HG03520 (cell line): ENCODE data around the gene AKAP8L.

Source experiments
- ATAC-seq: cut with Tn5 transposase; IDR thresholded peaks from one replicate; pipeline ENCODE4 v1.9.1; 2021; ENCODE audit warnings: mild to moderate bottlenecking, moderate library complexity; ENCODE audit not compliant: unreplicated experiment

The AKAP8L gene

GRCh38 chr19:15433519-15434069 lies 14.8 kb upstream of the AKAP8L start:
- no peak for ATAC-seq

GRCh38 chr19:15432629-15433518 lies 14.1 kb upstream of the AKAP8L start:
- peak; percentile 56 for ATAC-seq

DNA sequence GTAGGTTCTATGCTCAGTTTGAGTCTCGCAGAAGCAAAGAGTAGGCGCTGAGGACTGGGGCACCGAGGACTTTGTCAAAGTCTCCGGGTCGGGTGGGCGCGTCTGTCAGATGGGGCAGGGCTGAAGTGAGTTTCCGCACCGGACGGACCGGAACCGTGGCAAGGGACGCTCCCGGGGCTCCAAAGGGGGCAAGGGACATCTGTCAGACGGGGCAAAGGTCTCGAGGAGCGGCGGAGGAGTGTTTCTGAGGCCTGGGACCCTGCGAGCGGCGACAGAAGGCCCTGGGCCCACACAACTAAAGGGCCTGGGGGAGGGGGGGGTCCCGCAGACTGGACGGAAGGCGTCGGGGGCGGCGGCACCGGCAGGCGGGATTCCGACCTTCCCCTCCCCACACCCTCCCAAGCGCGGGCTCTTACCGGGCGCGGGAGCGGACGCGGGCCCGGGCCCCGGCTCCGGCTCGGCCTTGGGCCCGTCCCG lies 13.3 kb upstream of the AKAP8L start:
- no peak for ATAC-seq

GRCh38 chr19:15431396-15432017 lies 12.7 kb upstream of the AKAP8L start:
- ATAC-seq: no peak

GRCh38 chr19:15430526-15431120 lies 11.8 kb upstream of the AKAP8L start:
- no peak for ATAC-seq

DNA sequence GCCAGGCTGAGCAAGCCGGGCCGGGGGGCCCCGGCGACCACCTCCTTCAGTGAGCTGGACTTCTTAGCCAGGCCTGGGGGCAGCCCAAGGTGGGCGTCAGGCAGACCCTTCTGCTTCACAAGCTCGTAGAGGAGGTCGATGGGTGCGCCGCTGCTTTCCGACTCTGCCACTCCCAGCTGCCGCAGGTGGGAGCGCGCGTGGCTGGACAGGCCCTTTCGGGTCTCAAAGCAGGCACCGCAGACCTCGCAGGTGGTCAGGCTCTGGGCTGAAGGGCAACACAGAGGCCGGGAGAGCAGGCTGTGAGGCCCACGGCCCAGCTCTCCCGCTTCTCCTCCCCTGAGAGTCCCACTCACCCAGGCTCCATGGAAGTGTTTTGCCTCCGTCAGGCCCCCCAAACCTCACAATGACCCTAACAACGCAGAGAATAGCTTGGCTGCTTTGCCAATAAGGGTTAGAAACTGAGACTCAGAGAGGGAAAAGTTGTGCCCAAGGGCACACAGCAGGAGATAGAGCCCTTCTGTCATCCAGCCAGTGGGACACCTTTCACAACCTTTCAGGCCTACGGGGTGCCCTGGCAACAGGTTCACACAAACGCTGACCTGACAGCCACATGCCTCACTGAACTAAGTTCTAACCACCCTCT lies 11.2 kb upstream of the AKAP8L start:
- no peak for ATAC-seq

DNA sequence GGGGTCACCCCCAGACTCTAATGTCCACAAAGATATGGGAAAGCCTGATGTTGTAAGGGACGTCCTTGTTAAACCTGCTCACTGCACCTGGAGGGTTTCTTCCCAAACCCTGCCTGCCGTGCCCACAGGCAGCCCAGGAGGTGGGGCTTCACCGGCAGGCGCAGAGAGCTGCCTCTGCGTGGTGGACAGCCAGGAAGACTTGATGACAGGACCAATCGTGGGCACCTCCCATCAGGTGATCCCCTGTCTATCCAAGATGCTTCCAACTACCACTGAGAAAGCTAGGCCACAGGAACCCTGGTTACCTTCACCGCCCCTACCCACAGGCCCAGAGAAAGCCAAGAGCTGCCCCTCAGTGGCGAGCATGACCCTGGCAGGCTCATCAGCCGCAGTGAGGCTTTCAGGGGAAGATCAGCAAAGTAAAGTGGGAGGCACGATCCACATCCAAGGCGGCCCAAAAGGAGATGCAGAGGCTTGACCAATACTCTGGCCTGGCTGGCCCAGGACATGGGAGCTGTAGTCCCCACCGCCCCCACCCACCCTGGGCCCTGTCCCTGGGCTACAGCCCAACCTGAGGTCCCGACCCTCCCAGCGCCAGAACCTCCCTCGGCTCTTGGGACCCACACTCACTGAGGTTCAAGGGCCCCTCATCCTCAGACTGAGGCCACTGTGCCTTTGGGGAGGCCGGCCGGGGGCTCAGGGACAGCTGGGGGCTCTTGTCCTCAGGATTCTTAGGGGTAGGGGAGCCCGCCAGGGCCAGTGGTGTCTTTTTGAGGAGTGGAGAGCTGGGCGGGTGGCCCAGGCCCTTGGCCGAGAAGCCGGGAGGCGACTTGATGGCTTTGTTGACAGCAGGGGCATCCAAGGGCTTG lies 10.4 kb upstream of the AKAP8L start:
- no peak for ATAC-seq

DNA sequence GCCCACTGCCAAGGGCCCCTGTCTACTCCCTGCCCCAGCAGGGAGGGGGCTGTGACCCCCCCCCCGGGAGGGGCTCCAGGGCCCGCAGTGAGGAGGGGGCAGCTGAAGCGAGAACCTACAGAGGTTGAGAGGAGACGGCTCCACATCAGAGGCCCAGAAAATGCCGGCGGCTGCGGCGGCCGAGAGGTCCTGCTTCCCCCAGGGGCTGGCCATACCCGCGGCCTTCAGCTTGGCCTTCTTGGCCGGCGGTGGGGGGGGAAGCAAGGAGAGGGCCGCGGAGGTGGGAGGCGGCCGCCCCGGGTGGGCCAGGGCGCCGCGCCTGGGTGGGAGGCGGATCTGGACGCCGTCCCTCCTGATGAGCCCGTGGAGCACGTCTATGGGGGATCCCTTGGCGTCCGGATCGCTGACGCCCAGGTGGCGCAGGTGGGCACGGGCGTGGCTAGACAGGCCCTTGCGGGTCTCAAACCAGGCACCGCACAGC lies 9.2 kb upstream of the AKAP8L start:
- ATAC-seq: no peak

DNA sequence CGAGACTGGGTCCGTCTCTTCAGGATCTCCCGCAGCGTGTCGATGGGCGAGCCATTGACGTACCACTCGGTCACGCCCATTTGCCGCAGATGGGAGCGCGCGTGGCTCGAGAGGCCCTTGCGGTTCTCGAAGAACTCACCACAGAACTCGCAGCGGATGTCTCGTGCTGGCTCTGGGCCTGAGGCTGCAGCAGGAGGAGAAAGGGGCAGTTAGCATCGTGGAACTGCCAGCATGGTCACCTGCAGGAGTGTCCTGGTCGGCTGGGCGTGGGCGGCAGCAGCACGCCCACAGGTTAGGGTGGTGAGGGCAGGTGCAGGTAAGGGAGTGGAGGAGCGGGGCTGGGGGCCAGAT lies 8.5 kb upstream of the AKAP8L start:
- ATAC-seq: no peak

- no peak for ATAC-seq
These were observed 7.9 kb upstream of the AKAP8L start for GRCh38 chr19:15426485-15427349.

DNA sequence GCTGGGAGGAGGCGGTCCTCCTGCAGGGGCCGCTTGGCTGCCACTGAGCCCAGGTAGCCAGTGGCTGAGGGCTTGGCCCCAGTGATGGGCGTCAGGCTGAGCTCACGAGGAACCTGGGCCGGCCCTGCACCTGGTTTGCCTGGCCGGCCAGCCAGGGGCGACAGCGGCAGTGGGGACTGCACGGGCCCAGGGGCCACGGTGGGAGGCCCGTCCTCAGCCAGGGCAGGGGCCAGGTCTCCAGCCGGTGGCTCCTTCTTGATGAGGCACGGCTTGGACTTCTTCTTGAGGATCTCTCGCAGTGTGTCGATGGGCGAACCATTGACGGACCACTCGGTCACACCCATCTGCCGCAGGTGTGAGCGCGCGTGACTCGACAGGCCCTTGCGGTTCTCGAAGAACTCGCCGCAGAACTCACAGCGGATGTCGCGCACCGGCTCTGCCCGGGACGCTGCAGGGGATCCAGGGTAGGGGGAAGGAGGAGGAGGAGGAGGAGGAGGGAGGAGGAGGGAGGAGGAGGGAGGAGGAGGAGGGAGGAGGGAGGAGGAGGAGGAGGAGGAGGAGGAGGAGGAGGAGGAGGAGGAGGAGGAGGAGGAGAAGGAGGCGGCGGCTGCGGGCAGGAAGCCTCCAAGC lies 6.6 kb upstream of the AKAP8L start:
- ATAC-seq: no peak

GRCh38 chr19:15424692-15425272 lies 6.0 kb upstream of the AKAP8L start:
- ATAC-seq: no peak

DNA sequence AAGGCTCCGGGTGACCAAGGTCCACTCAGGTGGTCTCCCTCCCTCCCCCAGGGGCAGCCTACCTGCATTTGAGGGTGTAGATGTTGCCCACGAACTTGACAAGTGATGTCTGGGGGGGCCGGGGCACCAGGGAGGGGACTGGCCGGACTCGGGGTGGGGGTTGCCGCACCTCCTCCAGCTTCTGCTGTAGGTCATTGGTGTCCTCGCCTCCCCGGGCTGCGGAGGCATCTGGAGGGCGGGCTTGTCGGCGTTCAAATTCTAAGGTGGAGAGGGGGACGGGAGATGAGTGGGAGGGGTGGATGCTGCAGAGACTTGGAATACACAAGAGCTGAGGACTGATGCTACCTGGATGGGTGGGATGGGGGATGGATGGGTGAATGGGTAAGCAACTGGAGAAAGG lies 5.3 kb upstream of the AKAP8L start:
- no peak for ATAC-seq

DNA sequence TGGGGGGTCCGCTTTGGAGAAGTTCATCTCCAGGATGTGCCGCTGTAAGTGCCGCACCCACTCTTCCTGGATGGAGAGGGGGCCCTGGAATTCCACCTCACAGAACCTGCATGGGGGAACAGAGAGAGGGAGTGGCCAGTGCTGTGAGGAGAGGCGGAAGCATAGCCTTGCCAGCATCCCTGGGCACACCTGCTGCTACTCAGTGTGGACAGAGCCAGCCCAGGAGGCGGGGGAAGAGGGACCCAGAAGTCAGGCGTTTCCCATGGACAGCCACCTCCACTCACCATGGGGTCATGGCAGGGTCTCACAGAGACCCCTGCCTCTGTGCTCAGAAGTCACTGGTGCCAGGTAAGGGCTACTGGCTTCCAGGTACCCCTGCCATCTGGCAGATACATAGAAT lies 4.3 kb upstream of the AKAP8L start:
- no peak for ATAC-seq

- ATAC-seq: no peak
These were observed 3.7 kb upstream of the AKAP8L start for GRCh38 chr19:15422296-15423075.

- ATAC-seq: no peak
These were observed 3.0 kb upstream of the AKAP8L start for GRCh38 chr19:15421721-15422260.

- no peak for ATAC-seq
These were observed 2.4 kb upstream of the AKAP8L start for GRCh38 chr19:15421136-15421695.
